Dermis blood vessel endothelial cell (primary cell): ENCODE measurements around the gene MT3. TPM values are rescaled to one million over a fixed set of nuclear protein-coding genes. Genes with fewer than 3 reads are reported as not detected.
"Not testable (repeated sequence)": the region's sequence is repeated elsewhere in the genome, so short reads cannot be mapped to it uniquely, and the experiment has no call there.

Experiments used
- DNase-seq: peaks from one replicate; pipeline ENCODE4 v3.0.0; 2010
- total RNA-seq: library from RNA; depleted of rRNA; stranded (reverse); fragments of >200 nt; gene quantifications from 2 replicates; pipeline ENCODE4 v1.2.3, GENCODE V29; 2014

Gene MT3
- total RNA-seq, 1 donor from 2014 or later: not detected

GRCh38 chr16:56580391-56581048 lies 8.8 kb upstream of the MT3 start:
- DNase-seq: no peak

DNA sequence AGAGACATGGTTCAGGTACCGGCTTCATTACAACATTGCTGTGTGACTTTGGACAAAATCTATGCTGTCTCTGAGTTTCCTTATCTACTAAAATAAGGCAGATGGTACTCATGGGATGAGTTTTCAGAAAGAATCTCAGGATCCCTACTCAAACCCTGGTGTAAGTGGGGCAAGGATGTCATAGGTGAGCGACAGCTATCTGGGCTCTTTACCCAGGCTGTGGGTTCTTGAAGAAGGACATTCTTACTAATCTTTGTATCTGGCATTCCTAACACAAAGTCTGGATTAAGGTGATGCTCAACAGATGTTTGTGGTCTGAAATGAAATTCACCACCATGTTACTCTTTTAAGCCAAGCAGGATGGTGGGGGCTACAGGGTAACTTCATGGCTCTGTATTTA lies 6.4 kb upstream of the MT3 start:
- DNase-seq: not testable (repeated sequence)

- DNase-seq: no peak
Observed at GRCh38 chr16:56583351-56584168, 5.8 kb upstream of the MT3 start.

- no peak for DNase-seq
Observed at GRCh38 chr16:56584276-56584675, 5.1 kb upstream of the MT3 start.

GRCh38 chr16:56588781-56589140 lies 567 bp upstream of the MT3 start:
- DNase-seq: no peak

DNA sequence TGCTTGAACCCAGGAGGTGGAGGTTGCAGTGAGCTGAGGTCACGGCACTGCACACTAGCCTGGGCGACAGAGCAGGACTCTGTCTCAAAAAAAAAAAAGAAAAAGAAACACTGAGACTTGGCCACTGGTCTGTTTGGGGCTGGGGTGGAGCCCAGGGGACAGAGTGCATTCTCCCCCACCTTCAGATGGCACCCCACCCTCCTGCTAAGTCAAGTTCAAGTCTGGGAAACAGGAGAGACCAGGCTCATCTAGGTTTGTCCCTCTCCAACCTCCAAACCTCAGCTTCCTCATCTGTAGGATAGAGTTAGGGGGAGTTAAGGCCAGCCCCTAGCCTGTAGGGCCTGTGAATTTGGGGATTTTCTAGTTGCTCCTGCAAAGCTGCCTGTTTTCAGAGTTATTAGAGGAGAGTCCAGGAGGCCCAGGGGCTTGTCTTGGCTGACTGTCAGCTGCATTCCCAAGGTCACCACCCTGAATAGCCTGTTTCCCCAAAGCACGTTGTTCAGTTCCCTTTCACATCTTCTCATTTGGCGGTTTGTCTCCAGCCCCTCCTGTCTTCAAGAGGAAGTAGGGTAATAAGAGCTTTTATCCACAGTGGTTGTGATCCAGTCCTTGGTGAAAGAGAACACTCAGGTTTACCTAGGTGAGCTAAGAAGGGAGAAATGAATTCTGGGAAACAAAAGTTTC lies 2.2 kb downstream of the MT3 start:
- DNase-seq: no peak

GRCh38 chr16:56593573-56594291 lies 4.4 kb downstream of the MT3 start:
- DNase-seq: no peak

GRCh38 chr16:56594292-56594619 lies 4.9 kb downstream of the MT3 start:
- DNase-seq: no peak

DNA sequence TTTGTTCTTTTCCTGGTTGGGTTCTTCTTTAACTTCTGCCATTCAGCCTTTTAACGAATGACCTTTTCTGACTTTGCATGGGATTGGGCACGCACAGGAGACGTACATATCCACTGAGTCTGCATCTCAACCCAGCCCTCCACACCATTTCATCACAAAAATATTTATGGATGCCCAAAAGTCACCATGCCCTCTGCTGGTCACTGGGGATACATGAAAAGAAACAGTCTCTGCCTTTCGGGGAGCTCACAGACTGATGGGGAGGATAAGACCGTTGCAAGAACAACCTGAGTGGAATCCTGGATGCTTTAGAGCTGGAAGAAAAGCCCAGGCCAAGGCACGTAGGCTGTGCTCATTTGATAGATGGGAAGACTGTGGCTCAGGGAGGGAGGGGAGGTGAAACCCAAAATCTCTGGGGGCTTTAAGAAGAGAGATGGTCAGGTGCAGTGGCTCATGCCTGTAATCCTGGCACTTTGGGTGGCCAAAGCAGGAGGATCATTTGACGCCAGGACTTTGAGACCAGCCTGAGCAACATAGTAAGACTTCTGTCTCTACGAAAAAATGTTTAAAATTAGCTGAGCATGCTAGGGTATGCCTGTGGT lies 11.2 kb downstream of the MT3 start:
- peak; percentile 76 for DNase-seq

DNA sequence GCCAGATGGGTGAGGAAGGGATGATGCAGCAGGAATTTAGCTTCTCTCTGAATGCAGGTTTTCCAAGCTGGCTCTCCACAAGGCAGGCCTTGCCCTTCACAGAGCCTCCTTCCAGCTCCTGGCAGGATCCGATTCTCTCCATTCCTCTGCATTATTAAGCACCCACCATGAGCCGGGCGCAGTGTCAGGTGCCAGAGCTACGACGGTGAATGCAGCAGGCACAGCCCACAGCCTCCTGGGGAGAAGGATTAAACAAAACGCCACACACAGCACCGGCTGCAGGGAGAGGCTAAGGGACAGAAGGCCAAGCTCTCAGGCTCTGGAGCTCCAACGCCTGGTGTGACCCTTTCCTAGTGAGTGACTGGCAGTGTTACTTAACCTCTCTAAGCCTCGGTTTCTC lies 12.0 kb downstream of the MT3 start:
- no peak for DNase-seq

GRCh38 chr16:56603589-56603988 lies 14.3 kb downstream of the MT3 start:
- DNase-seq: peak; percentile 74

GRCh38 chr16:56604966-56605365 lies 15.6 kb downstream of the MT3 start:
- DNase-seq: no peak

DNA sequence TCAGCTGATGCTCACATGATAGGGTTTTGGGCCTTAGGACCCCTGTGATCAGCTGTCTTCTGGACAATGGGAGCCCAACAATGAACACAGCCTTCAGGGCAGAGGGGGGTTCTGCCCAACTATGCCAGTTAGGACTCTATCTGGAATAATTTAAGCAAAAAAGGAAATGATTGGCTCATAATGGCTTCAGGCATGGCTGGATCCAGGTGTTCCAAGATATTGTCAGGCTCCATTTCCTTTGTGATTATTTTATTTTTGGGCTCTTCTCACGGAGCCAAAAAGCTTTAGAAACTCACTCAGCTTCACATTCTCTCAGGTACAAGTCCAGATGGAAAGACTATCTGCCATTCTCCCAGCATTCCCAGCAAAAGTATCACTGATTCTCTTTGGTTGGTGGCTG lies 16.1 kb downstream of the MT3 start:
- no peak for DNase-seq

DNA sequence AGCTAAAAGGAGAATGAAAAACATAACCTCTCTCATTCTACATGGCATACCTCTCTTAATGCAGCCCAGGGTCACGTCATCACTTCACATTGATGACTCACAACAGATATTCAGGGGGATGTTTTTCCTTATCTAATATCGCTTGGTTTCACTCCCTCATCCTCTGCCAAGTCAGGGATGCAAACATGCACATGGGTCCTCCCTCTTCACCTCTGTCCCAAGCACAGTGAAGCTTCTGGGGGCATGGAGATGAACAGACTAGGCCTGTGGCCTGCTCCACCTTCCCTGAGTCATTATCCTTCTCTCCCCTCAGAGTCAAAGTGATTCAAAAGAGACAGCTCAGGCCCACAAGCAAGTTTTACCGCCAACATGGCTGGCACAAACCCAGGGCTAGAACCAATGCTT lies 16.7 kb downstream of the MT3 start:
- peak; percentile 55 for DNase-seq

GRCh38 chr16:56606476-56607108 lies 17.3 kb downstream of the MT3 start:
- DNase-seq: no peak

GRCh38 chr16:56607109-56607618 lies 17.8 kb downstream of the MT3 start:
- peak; percentile 99 for DNase-seq

DNA sequence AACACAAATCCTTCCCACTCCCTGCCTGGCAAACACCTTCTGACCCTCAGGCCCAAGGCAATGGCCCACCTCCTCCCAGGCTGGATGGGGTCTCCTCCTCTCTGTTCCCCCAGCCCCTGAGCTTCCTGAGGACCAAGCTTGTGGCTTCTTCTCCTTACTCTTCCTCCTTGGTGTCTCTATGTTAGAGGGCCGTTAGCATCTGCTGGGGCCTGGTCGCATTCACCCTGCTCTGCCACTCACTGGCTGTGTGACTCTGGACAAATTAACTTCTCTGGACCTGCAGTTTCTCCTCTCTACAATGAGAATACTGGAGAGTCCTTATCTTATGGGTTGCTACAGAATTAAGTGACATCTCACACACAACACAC lies 18.3 kb downstream of the MT3 start:
- DNase-seq: no peak

GRCh38 chr16:56608043-56608875 lies 18.9 kb downstream of the MT3 start, which contains the start of gene MT2A:
Gene MT2A (plus strand): TSS chr16:56608584. CDS start chr16:56608656, 72 bp downstream.
- peak; percentile 98 for DNase-seq

DNA sequence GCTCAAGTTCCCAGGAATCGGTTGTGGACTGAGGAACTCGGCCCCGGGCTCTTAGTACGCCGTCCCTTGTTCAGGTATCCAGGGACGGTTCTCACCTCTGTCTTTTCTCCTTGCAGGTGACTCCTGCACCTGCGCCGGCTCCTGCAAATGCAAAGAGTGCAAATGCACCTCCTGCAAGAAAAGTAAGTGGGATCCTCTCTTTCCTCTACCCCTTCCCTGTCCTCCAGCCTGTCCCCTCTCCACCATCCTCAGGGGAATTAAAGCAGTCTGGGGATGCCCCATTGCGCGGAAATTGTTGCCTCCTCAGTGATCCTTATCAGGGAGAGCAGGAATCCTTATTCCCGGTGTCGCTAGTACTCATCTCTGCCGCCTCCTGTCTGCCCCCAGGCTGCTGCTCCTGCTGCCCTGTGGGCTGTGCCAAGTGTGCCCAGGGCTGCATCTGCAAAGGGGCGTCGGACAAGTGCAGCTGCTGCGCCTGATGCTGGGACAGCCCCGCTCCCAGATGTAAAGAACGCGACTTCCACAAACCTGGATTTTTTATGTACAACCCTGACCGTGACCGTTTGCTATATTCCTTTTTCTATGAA lies 19.6 kb downstream of the MT3 start:
- peak; percentile 23 for DNase-seq

GRCh38 chr16:56609463-56609921 lies 20.2 kb downstream of the MT3 start:
- DNase-seq: peak; percentile 85
